GM19099 (cell line): Measurements from ENCODE around the gene SNX5.

ENCODE experiments used
- POLR2A ChIP-seq: IDR thresholded peaks from 3 replicates; pipeline ENCODE4 v1.6.1; 2011; ENCODE audit warnings: low read depth; ENCODE audit not compliant: insufficient read length; ENCODE audit errors: extremely low read depth

SNX5 gene

DNA sequence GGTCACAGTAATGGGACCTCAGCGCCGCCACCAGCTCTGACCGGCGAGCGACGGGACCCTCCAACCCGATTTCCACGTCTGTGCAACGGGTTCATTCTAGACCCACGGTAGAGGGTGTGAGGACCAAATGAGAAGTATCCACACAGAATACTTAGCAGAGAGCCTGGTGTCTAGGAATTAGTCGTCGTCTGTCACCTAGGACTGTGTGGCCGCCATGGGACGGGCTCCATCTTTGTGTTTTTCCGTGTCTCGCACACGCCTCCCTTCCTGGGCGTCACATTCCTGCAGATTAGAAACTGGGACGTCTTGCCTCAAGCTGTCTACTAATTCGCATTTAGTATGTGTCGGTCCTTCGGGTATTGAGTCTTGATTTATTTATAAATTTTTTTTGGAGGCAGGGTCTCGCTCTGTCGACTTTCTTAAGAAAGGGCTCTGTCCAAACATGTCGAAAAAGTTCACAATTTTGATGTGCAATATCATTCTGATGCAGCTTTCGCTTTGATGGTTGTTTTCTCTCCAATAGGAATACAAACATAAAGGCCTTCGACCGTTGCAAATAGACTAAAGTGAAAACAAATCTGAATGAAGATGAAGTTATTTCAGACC lies 787 bp upstream of the SNX5 start:
- no peak for TF ChIP-seq POLR2A

DNA sequence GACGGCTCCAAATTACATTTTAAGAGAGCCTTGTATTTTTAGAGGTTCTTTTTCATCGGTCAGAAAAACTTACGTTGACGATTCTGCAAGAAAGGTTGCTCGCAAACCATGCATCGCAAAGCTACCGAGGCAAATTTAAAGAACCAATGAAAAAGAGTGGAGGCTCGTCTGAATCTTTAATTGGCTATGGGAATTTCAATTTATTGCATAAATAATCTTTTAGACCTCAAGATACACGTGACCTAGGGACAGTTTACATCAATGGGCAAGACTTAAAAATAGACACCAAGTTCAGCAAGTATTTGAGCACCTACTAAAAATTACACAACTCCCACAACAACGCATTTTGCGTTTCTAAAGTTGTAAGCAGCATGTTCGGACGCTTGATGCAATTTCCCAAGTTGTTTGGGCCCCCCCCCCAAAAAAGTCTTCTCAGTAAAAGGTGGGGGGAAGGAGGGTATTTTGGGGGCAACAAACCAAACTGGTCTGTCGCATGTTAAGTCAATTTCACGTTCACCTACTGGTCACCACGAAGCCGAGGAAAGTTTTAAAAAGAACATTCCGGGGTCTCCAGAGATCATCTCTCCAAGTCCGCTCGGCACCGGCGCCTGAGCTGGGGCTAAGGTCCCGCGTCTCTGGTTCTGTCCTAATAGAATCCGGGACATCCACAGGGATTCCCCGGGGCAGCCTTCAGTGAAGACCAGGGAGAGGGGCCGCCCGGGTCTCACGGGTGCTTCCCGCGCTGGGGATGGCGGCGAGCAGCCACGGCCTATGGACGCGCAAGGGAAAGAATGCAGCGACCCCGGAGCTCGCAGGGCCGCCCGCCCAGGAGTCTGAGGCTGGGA lies 851 bp downstream of the SNX5 start:
- TF ChIP-seq POLR2A = no peak

DNA sequence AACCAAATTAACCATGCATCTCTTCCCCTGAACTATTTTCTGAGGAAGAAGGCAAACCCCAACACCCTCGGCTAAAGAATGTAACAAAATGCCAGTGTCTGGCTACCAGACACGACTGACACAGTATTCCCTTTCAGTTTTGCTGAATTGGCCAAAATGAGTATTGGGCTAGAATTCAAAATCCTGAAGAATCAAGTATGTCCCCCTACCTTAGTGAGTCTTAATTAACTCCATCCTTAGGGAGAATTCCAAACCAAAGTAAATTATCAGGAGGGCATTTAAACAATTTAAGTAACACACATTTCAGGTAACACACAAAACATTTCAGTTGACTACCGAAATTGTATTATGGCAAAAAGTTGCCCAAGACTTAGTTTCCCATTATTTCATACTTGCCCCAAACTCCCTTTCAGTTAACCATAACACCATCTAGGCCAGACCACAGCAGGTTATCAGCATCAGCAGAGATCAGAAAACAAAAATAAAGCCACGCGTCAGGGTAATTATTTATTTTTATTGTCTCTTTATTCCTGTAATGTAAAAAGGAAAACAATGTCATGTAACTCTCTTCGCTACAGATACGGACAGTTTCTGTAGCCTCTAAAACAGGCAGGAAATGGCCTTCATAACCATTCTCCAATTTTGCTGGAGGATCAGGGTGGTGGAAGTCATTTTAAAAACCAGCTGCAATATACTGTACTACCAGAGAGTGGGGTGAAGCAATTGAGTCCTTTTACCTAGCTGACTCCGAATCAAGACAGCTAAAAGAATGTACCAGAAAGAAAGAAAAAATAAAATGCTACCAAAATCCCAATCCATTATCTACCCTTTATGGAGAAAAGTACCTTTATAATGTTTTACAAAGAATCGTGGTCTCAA lies 1.9 kb downstream of the SNX5 start:
- no peak for TF ChIP-seq POLR2A

DNA sequence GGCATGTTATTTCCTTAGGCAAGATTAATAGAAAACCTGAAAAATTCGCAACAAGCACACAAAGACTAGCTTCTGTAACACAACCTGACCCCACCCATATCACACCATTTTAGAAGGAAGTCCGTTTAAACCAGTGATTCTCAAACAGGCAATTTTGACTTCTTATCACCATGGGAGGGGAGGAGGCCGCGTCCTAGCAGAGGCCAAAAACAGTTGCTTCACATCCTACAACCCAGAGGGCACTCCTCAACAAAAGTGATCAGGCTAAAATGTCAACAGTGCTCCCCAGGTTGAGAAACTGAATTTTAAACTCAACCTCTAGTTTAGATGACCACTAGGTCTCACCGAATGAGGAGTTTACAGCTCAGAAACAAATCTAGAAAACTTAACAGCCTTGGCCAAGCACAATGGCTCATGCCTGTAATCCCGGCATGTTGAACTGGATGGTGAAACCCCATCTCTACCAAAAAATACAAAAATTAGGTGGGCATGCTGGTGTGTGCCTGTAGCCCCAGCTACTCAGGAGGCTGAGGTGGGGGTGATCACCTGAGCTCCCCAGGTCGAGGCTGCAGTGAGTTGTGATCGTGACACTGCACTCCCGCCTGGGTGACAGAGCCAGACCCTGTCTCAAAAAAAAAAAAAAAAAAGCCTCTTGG lies 3.4 kb downstream of the SNX5 start:
- TF ChIP-seq POLR2A = no peak

DNA sequence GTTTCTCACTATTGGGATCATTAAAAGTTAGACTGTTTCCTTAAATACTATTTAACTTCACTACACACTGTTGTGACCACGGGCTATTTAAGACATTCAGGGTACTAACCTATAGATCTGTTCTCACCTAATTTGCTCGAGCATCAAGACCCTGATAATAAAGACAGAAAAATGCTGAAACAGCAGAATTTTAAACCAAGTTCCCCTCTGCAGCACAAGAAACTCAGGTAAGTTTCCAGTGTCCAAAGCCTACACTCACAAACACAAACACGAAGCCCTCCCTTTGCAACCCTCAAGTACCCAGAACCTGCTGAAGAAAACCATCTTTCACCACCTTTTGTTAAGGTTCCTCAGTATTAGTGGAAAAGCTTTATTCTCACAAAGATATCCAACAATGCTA lies 4.0 kb downstream of the SNX5 start:
- no peak for TF ChIP-seq POLR2A

DNA sequence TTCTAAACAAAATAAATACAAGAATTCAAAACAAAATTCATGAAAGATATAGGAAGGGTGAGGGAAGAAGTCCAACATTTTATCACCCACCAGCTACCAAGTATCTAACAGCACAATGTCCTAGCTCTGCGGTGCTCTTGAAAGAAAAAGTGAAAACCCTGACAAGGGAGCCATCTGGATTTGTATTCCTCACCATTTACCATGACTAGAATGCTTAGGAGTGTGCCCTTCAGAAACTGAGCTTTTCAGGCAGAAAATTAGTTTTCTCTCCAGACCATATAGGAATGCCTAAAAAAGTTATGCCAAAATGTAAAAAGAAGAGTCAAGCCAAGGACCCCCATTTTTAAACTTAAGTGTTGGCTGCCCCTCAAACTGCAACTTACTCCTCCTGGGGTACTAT lies 4.5 kb downstream of the SNX5 start:
- no peak for TF ChIP-seq POLR2A

DNA sequence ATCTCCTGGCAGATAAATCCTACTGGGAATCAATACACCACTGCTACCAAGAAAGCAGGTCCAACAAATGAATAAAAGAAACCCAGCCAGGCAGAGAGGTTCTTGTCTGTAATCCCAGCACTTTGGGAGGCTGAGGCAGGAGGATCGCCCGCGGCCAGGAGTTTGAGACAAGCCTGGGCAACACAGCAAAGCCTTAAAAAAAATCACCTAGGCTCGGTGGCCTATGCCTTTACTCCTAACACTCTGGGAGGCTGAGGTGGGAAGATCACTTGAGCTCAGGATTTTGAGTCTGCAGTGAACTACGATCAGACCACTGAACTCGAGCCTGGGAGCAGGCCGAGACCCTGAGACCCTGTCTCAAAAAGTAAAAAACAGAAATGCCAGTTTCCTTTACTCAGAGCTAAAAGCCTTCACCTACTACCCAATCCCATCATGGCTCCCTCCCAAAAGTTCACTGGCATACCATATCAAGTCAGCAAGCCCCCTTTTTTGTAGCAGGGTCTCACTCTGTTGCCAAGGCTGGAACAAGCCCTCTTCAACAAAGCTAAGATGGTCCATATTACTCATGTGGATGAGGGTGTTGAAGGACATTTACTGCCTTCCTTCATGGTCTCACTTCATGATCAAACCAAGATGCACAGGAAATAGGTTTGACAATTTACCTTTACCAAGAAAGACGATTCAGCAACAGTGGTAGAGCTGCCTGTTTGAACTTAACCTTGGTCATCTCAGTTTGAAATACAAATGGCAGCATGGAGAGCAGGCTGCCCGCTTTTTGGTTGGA lies 5.3 kb downstream of the SNX5 start:
- no peak for TF ChIP-seq POLR2A

DNA sequence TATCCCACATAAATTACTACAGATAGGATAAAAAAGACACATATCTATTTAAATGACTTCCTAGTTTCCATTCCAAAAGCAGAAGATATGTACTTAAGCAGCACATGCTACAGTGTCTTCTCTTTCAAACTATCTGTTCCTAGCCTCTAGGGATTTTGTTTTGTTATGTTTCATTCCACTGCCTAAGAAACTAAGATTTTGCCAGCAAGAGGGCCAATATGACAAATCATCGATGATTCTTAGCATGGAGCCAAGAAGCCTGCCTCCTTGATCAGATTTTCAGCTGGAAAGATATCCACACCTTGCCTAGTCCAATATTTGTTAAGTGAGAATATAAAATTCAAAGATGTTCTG lies 7.0 kb downstream of the SNX5 start:
- TF ChIP-seq POLR2A = no peak

DNA sequence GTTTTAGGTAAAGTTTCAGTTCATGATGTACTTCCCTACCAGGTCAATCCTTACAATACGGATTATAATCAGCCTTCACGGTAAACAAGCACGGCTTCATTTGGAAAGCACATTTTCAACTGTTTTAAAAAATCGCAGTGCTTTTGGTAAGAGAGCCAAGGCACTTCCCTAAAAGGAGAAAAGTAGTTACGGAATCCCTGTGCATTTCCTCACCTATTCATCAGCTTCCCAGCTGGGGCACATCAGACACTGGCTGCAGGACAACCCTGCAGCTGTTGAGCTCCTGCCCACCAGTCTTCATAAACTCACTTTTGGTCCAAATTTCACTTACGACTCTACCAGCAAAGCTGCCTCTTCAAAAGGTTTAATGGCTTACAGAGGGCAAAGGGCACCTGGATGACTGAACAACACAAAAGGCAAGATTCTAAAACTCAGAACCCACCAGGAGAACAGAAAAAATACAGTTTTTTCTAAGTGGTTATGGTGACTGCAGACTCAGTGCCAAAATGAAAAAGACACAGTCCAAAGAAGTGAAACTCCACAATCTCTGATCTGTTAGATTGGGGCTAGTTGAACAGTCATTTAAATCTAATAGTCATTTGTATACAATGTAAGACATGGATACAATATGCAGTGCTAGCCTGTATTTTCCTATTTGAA lies 7.5 kb downstream of the SNX5 start:
- TF ChIP-seq POLR2A = peak; percentile 15

DNA sequence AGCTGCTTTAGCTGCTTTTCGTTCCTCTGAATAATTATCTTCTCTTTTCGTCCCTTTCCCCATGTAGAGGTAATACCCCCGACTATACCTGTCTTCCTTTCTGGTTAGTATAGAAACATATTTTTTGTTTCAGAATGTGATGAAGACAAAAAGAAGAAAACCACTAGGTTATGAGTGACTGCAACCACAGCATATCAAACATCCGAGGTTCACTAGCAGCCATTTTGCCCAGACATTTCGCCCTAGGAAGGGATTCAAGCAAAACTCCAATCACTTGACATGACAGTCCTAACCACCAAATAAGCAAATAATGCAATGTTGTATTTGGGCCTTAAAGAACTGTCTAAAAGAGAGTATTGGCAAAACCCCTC lies 9.4 kb downstream of the SNX5 start:
- TF ChIP-seq POLR2A = no peak

DNA sequence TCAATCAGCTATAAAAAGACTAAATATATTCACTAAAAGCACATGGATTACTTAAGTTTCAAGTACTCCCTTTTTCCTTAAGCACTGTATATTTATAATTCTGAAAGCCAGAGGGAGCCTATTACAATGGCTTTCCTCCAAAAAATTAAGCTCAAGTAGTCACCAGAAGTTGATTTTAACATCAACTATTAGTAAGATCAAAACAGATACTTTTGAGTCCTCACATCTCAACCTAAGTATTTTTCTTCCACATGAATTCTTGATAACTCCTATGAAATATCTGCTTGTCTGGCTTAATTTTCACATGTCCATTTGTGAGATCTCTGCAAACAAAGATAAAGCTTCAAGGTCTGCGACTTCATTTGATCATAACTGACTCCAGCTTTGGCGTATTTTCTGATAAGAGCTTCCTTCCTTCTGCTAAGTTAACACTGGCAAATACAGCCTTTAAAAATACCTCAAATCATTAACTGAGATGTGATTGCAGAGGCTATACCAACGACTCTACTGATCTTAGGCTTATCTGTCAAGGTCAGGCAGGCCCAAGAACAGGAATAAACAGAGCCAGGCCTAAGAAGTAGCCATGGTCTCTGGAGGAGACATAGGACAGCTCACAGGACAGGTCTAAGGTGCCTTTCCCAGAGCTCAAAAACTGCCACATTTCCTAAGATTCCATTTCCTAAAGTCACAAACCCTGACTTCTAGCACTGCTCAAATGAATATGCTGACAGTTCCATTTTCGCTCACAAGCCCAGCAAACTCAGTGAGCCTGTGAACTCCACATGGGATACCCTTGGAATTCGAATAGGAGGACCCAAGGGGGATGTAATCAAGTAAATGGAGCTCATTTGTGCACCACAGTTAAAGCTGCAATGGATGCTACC lies 10.0 kb downstream of the SNX5 start:
- TF ChIP-seq POLR2A = no peak

DNA sequence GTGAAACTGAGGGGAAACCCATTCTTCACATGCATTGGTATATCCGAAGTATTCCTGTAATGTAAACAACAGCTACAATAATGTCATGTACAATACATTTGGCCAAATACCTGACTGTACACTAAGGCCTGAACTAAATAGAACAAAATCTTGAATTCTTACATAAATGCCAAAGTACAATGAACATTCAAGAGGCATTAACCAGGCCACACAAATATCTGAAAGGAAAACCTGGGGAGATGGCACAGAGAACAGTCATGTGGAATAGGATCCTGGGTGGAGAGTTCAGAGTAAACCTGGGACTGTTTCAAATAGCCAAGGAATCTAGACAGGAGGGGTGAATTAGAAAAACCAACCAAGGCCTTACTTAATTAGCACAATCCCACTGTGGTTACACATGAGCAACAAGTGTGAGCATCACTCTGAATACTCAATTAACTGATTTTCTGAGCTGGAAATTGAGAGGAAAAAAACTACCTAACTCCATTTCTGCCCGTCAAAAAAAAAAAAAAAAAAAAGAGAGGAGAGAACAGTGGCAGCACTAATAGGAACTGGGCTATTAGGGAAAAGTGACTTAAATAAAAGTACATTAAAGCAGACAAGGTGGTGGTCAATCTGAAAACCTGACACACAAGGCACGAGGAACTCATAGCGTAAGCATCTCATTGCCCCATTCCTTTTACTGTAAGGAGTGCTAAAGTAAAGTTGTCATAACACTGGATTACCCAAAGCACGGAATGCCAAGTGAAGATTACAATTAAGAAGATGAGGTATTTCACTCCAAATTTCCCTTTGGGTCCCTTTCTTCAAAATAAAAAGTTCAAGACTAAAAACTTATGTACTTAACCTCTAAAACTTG lies 10.9 kb downstream of the SNX5 start:
- TF ChIP-seq POLR2A = peak; percentile 14

DNA sequence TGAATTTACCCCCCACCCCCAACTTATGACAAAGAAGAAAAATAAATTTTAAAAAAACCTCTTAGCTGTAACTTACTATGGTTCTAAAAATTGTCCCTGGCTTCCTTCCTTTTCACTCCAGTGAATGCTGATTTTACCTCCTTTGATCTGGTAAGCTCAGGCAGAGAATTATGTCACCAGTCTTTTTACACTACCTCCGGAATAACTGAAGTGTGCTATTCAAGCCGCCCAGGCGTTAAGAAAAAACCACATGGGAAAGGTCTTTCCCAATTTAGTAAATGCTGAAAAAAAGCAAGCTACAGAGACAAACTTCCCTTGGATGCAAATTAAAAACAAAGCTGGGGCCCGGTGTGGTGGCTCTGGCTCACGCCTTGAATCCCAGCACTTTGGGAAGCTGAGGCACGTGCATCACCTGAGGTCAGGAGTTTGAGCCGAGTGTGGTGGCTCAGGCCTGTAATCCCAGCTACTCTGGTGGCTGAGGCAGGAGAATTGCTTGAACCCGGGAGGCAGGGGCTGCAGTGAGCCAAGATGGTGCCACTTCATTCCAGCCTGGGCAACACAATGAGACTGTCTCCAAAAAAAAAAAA lies 12.4 kb downstream of the SNX5 start:
- TF ChIP-seq POLR2A = no peak
